ENCODE results near the gene CRYZL1. TPM values are rescaled to one million over a fixed set of nuclear protein-coding genes. Genes with fewer than 3 reads are reported as not detected.

Gene CRYZL1
- total RNA-seq, 2 experiments from 2014 or later: 28.6 to 30.5 TPM

GRCh38 chr21:33664135-33664534 lies 22.6 kb upstream of the CRYZL1 start:
- TF ChIP-seq CTCF (IDR thresholded peaks at IDR 0.05): no peak
- H3K4me1 ChIP-seq (ENCODE audit: insufficient read depth, low read length): no peaks in the 10 kb centered on the region
- Mint-ChIP-seq H3K27ac (no peak overlapping the region), H3K36me3 (ENCODE audit: low read depth) (no peaks in the 10 kb centered on the region), H3K4me1 (ENCODE audit: low read depth) (no peaks in the 10 kb centered on the region), H3K27me3 (no peaks in the 10 kb centered on the region), H3K4me3 (no peak overlapping the region), H3K9me3 (no peaks in the 10 kb centered on the region)
- DNase-seq (no peak), ATAC-seq (ENCODE audit: poor library complexity) (no peak)
- no peaks in the 10 kb centered on the region for H3K27me3 ChIP-seq (ENCODE audit: control insufficient read depth in 1 of 2, insufficient read depth in 2 of 2, low read length in 2 of 2)
- H3K4me3 ChIP-seq (ENCODE audit: low read length): no peak overlapping the region
- H3K9me3 ChIP-seq (ENCODE audit: control insufficient read depth in 1 of 2, insufficient read depth in 1 of 2, low read length in 2 of 2): no peaks in the 10 kb centered on the region
- no peak overlapping the region for H3K27ac ChIP-seq (ENCODE audit: low read depth in 1 of 2, low read length in 2 of 2)
- ChIA-PET CTCF (no interaction called here), POLR2A (no interaction called here)
- intact Hi-C loops (cut with DNase I, micrococcal nuclease): no loop called here
- H3K36me3 ChIP-seq (ENCODE audit: insufficient read depth, low read length): no peaks in the 10 kb centered on the region

GRCh38 chr21:33663241-33663640 lies 21.7 kb upstream of the CRYZL1 start:
- ATAC-seq (ENCODE audit: poor library complexity): no peak
- ChIA-PET CTCF (no interaction called here), POLR2A (no interaction called here)
- H3K36me3 Mint-ChIP-seq (ENCODE audit: low read depth): no peaks in the 10 kb centered on the region
- H3K4me1 Mint-ChIP-seq (ENCODE audit: low read depth): no peaks in the 10 kb centered on the region
- Histone ChIP-seq H3K27me3 (ENCODE audit: control insufficient read depth in 1 of 2, insufficient read depth in 2 of 2, low read length in 2 of 2) (no peaks in the 10 kb centered on the region), H3K27ac (ENCODE audit: low read depth in 1 of 2, low read length in 2 of 2) (no peak overlapping the region), H3K9me3 (ENCODE audit: control insufficient read depth in 1 of 2, insufficient read depth in 1 of 2, low read length in 2 of 2) (no peaks in the 10 kb centered on the region), H3K4me3 (ENCODE audit: low read length) (no peak overlapping the region), H3K36me3 (ENCODE audit: insufficient read depth, low read length) (no peaks in the 10 kb centered on the region), H3K4me1 (ENCODE audit: insufficient read depth, low read length) (no peaks in the 10 kb centered on the region)
- no peak overlapping the region for H3K27ac Mint-ChIP-seq
- intact Hi-C loops (cut with DNase I, micrococcal nuclease): no loop called here
- H3K27me3 Mint-ChIP-seq: no peaks in the 10 kb centered on the region
- no peak overlapping the region for H3K4me3 Mint-ChIP-seq
- TF ChIP-seq CTCF (IDR thresholded peaks at IDR 0.05): no peak
- H3K9me3 Mint-ChIP-seq: no peaks in the 10 kb centered on the region
- DNase-seq: no peak

- no peak overlapping the region for H3K4me3 Mint-ChIP-seq
- POLR2A ChIA-PET: no interaction called here
- Histone ChIP-seq H3K9me3 (ENCODE audit: control insufficient read depth in 1 of 2, insufficient read depth in 1 of 2, low read length in 2 of 2) (no peaks in the 10 kb centered on the region), H3K27me3 (ENCODE audit: control insufficient read depth in 1 of 2, insufficient read depth in 2 of 2, low read length in 2 of 2) (no peaks in the 10 kb centered on the region), H3K27ac (ENCODE audit: low read depth in 1 of 2, low read length in 2 of 2) (no peak overlapping the region), H3K4me1 (ENCODE audit: insufficient read depth, low read length) (no peaks in the 10 kb centered on the region), H3K36me3 (ENCODE audit: insufficient read depth, low read length) (no peaks in the 10 kb centered on the region), H3K4me3 (ENCODE audit: low read length) (no peak overlapping the region)
- H3K9me3 Mint-ChIP-seq: no peaks in the 10 kb centered on the region
- ATAC-seq (ENCODE audit: poor library complexity): no peak
- DNase-seq: no peak
- no peak overlapping the region for H3K27ac Mint-ChIP-seq
- H3K27me3 Mint-ChIP-seq: no peaks in the 10 kb centered on the region
- no peaks in the 10 kb centered on the region for H3K4me1 Mint-ChIP-seq (ENCODE audit: low read depth)
- H3K36me3 Mint-ChIP-seq (ENCODE audit: low read depth): no peaks in the 10 kb centered on the region
- CTCF ChIA-PET: no interaction called here
- TF ChIP-seq CTCF (IDR thresholded peaks at IDR 0.05): no peak
- intact Hi-C loops (cut with DNase I, micrococcal nuclease): no loop called here
Observed at GRCh38 chr21:33662046-33662445, 20.5 kb upstream of the CRYZL1 start.
